Mucosa of stomach (tissue), 1 donor: ENCODE measurements around the gene BCL2.

ENCODE experiments used
- H3K27me3 ChIP-seq: one replicate; pipeline ENCODE4 v1.7.0; 2013; ENCODE audit warnings: mild to moderate bottlenecking, low read length; ENCODE audit not compliant: control insufficient read depth, insufficient read depth
- H3K36me3 ChIP-seq: one replicate; pipeline ENCODE4 v1.7.0; 2013; ENCODE audit warnings: low read length; ENCODE audit not compliant: control insufficient read depth, insufficient read depth
- H3K4me1 ChIP-seq: one replicate; pipeline ENCODE4 v1.7.0; 2013; ENCODE audit warnings: mild to moderate bottlenecking, low read length; ENCODE audit not compliant: control insufficient read depth, insufficient read depth
- H3K4me3 ChIP-seq: one replicate; pipeline ENCODE4 v1.7.0; 2013; ENCODE audit warnings: low read length
- H3K9ac ChIP-seq: one replicate; pipeline ENCODE4 v1.7.0; 2013; ENCODE audit warnings: mild to moderate bottlenecking, low read length, moderate library complexity
- H3K9me3 ChIP-seq: one replicate; pipeline ENCODE4 v1.7.0; 2013; ENCODE audit warnings: mild to moderate bottlenecking, low read length, moderate library complexity; ENCODE audit not compliant: control insufficient read depth
- donor health status: Pancreatic carcinoma.

Gene BCL2

DNA sequence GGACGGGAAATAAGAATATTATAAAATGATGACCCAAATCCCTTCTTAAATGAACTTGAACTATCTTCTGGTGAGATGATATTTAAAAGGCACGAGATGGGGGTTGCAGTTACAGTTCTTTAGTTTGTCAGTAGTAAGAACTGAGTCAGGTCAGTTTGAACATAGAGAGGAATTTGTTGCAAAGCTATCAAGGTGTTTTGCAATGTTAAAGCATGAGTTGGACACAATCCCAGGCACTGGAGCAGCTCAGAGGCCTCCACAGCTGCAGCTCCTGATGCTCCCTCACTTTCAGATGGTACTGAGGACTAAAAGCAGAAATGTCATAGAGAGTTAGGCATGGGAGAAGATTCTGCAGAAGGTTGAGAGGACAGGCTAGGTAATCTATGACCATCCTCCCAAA is 236.0 kb downstream of the BCL2 start:
- Histone ChIP-seq H3K27me3 (no peaks in the 10 kb centered on the region), H3K9ac (no peak overlapping the region), H3K4me3 (no peak overlapping the region), H3K9me3 (no peaks in the 10 kb centered on the region), H3K4me1 (no peaks in the 10 kb centered on the region), H3K36me3 (no peaks in the 10 kb centered on the region)

GRCh38 chr18:63083020-63083531 is 236.5 kb downstream of the BCL2 start:
- H3K4me1 ChIP-seq: no peaks in the 10 kb centered on the region
- no peaks in the 10 kb centered on the region for H3K27me3 ChIP-seq
- H3K9me3 ChIP-seq: no peaks in the 10 kb centered on the region
- no peaks in the 10 kb centered on the region for H3K36me3 ChIP-seq
- no peak overlapping the region for H3K4me3 ChIP-seq
- no peak overlapping the region for H3K9ac ChIP-seq

DNA sequence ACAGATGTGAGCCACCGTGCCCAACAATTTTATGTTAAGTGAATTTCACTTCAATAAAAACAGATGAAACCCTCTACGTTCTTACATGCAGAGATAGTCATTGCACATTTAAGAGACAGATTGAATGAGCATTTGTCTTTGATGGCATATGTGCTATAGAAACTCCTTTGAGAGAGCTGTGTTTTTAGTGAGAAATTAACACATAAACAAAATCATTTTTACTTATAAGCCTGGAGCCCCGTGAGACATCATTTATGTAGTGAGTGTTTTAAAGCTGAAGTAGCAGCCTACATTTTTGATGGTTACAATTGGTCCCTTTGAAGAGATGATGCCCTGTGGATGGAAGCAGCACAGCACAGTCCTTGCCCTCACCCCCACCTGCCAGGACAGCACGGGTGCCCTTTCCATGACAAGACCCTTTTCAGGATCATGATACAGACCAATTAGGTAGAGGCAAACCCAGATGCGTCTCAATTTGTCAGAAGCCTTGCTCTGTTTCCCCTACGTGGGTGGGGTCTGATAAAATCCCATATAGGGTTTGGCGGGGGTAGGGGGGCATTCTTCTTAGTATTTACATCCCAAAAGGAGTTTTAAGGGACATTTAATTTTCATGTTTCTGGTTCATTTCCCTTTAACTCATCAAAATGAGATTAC is 237.1 kb downstream of the BCL2 start:
- H3K9me3 ChIP-seq: no peaks in the 10 kb centered on the region
- no peaks in the 10 kb centered on the region for H3K27me3 ChIP-seq
- H3K4me1 ChIP-seq: no peaks in the 10 kb centered on the region
- H3K36me3 ChIP-seq: no peaks in the 10 kb centered on the region
- no peak overlapping the region for H3K4me3 ChIP-seq
- no peak overlapping the region for H3K9ac ChIP-seq

DNA sequence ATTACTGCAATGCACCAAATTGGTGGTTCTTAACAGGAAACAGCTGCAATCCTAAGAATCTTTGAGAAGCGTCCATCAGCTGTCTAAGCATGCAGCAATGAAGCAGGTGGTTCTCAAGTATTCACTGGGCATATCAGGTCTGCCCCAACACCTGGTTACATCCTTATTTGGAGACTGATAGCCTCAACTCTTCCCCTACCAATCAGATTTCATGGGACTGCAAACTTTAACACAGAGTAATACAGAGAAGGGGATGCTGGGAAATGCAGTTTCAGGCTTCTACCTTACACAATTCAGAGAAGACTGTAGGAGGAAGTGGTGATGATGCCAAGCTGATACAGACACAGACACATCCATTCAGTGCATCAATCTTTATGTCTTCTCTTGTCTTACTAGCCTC is 240.5 kb downstream of the BCL2 start:
- no peaks in the 10 kb centered on the region for H3K27me3 ChIP-seq
- H3K9ac ChIP-seq: no peak overlapping the region
- H3K4me3 ChIP-seq: no peak overlapping the region
- no peaks in the 10 kb centered on the region for H3K4me1 ChIP-seq
- no peaks in the 10 kb centered on the region for H3K9me3 ChIP-seq
- H3K36me3 ChIP-seq: no peaks in the 10 kb centered on the region

GRCh38 chr18:63078471-63078870 is 241.1 kb downstream of the BCL2 start:
- Histone ChIP-seq H3K36me3 (no peaks in the 10 kb centered on the region), H3K4me1 (no peaks in the 10 kb centered on the region), H3K9me3 (no peaks in the 10 kb centered on the region), H3K4me3 (no peak overlapping the region), H3K27me3 (no peaks in the 10 kb centered on the region), H3K9ac (no peak overlapping the region)

GRCh38 chr18:63074981-63075404 is 244.6 kb downstream of the BCL2 start:
- H3K4me1 ChIP-seq: no peaks in the 10 kb centered on the region
- H3K9me3 ChIP-seq: no peaks in the 10 kb centered on the region
- no peaks in the 10 kb centered on the region for H3K36me3 ChIP-seq
- peak overlapping the region; percentile 69 for H3K9ac ChIP-seq
- peak overlapping the region; percentile 74 for H3K4me3 ChIP-seq
- no peaks in the 10 kb centered on the region for H3K27me3 ChIP-seq

DNA sequence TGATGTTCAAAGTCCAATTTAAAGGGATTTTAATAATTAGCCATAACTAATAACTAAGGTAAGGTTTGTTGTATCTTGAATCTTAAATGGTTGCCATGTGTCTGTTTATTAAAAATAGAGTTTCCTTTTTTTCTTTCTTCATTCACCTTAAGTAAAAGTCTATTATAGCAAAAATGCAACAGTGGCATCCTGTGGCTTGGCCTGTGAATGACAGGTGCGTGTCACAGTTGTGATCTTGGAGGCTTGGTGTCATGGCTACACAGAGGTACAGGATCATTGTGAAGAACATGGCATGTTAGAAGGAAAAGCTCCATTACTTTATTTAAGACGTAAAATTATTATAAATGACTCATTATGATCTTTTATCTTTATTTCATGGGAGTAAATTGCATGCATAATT is 246.1 kb downstream of the BCL2 start:
- no peaks in the 10 kb centered on the region for H3K9me3 ChIP-seq
- H3K36me3 ChIP-seq: no peaks in the 10 kb centered on the region
- no peak overlapping the region for H3K9ac ChIP-seq
- no peak overlapping the region for H3K4me3 ChIP-seq
- H3K27me3 ChIP-seq: no peaks in the 10 kb centered on the region
- H3K4me1 ChIP-seq: no peaks in the 10 kb centered on the region
